Smooth muscle cell (in vitro differentiated cells): ENCODE measurements around the gene C1orf116. TPM values are rescaled to one million over a fixed set of nuclear protein-coding genes. Genes with fewer than 3 reads are reported as not detected.
"Not testable (repeated sequence)": the region's sequence is repeated elsewhere in the genome, so short reads cannot be mapped to it uniquely, and the experiment has no call there.

ENCODE experiments used
- DNase-seq: peaks from one replicate; lab custom pipeline; 2025; ENCODE audit not compliant: unreplicated experiment; lab: John Stamatoyannopoulos, UW
- H2AFZ ChIP-seq: fragments of 200-600 bp; sonication (generic); 2 replicates; pipeline ENCODE4 v1.6.0; 2016; ENCODE audit warnings: antibody characterized with exemption, low read depth, mild to moderate bottlenecking
- H3F3A ChIP-seq: fragments of 200-600 bp; sonication (generic); 2 replicates; pipeline ENCODE4 v1.6.0; 2017; ENCODE audit warnings: antibody characterized with exemption, low read depth
- H3K27ac ChIP-seq: fragments of 200-600 bp; sonication (generic); 2 replicates; pipeline ENCODE4 v1.5.1; 2016; ENCODE audit warnings: low read depth, mild to moderate bottlenecking
- H3K27me3 ChIP-seq: fragments of 200-600 bp; sonication (generic); 2 replicates; pipeline ENCODE4 v1.6.1; 2016; ENCODE audit warnings: low read depth, mild to moderate bottlenecking
- H3K36me3 ChIP-seq: fragments of 200-600 bp; sonication (generic); 2 replicates; pipeline ENCODE4 v1.5.1; 2016; ENCODE audit warnings: low read depth
- H3K4me1 ChIP-seq: fragments of 200-600 bp; sonication (generic); 2 replicates; pipeline ENCODE4 v1.5.1; 2016; ENCODE audit warnings: low read depth
- H3K4me2 ChIP-seq: fragments of 200-600 bp; sonication (generic); 2 replicates; pipeline ENCODE4 v1.6.0; 2016; ENCODE audit warnings: mild to moderate bottlenecking
- H3K4me3 ChIP-seq: fragments of 200-600 bp; sonication (generic); 2 replicates; pipeline ENCODE4 v1.5.1; 2016; ENCODE audit warnings: mild to moderate bottlenecking
- H3K79me2 ChIP-seq: fragments of 200-600 bp; sonication (generic); 2 replicates; pipeline ENCODE4 v1.6.0; 2016; ENCODE audit warnings: low read depth, mild to moderate bottlenecking
- H3K9ac ChIP-seq: fragments of 200-600 bp; sonication (generic); 2 replicates; pipeline ENCODE4 v1.6.0; 2016; ENCODE audit warnings: low read depth
- H3K9me3 ChIP-seq: fragments of 200-600 bp; sonication (generic); replicated peaks from 2 replicates; pipeline ENCODE4 v1.5.1; 2016; ENCODE audit warnings: low read depth
- H4K20me1 ChIP-seq: fragments of 200-600 bp; sonication (generic); 2 replicates; pipeline ENCODE4 v1.6.0; 2016; ENCODE audit warnings: low read depth
- CTCF ChIP-seq: fragments of 200-600 bp; sonication (generic); IDR thresholded peaks from 2 replicates; pipeline ENCODE4 v1.5.1; 2017; ENCODE audit warnings: borderline replicate concordance, mild to moderate bottlenecking, antibody characterized with exemption; ENCODE audit not compliant: insufficient read depth, poor library complexity, severe bottlenecking
- WGBS: methylation state at CpG from one replicate; pipeline ENCODE4 v1.1.7; 2016; ENCODE audit warnings: low lambda C conversion rate; 5-methylcytosine and 5-hydroxymethylcytosine counted together
- polyA plus RNA-seq: library from polyadenylated mRNA; unstranded; fragments of >200 nt; fragmentation: Nextera tagmentation; extraction: Ambion mirVana; gene quantifications from 2 replicates; pipeline ENCODE4 v1.2.1, GENCODE V29; 2016
- total RNA-seq: library from RNA; depleted of rRNA; stranded (reverse); fragments of >200 nt; gene quantifications from 2 replicates; pipeline ENCODE4 v1.2.3, GENCODE V29; 2014

C1orf116 gene
- total and polyA plus RNA-seq, 2 experiments from 2014 or later: 0.14 to 6.0 TPM

DNA sequence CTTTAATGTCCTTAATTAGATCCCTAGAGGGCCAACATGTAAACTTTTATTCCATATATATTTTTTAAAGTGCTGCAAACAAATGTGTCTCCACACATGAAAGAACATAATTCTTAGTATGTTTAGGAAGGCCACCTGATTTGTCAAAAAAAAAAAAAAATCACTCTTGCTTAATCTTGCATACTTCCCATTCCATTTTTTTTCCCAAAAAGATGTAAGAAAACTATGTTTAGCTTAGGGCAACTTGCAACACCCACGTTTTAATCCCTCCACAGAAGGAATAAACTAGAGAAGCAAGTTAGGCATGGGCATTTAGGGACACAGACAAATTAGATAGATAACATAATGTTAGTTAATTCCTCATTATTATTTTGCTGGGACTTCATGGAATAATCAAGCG, 12.9 kb upstream of the C1orf116 start:
- no peak overlapping the region for H3K4me3 ChIP-seq
- peaks cover 53% of the 10 kb centered on the region for H3K79me2 ChIP-seq
- peak overlapping the region; percentile 69 for H3K4me2 ChIP-seq
- no peak for TF ChIP-seq CTCF
- H3K9ac ChIP-seq: no peak overlapping the region
- peaks cover 50% of the 10 kb centered on the region for H4K20me1 ChIP-seq
- no peaks in the 10 kb centered on the region for H3K36me3 ChIP-seq
- H3K27me3 ChIP-seq: no peaks in the 10 kb centered on the region
- peaks cover 31% of the 10 kb centered on the region for H3K4me1 ChIP-seq
- 59% methylated on average over 2 of the region's 2 CpGs for WGBS
- H2AFZ ChIP-seq: no peak overlapping the region
- no peaks in the 10 kb centered on the region for H3K9me3 ChIP-seq
- DNase-seq: no peak
- no peak overlapping the region for H3K27ac ChIP-seq
- H3F3A ChIP-seq: peaks cover 10% of the 10 kb centered on the region

GRCh38 chr1:207041397-207041796, 8.8 kb upstream of the C1orf116 start:
- not testable (repeated sequence) for H3K27me3 ChIP-seq, H3K36me3 ChIP-seq, H3F3A ChIP-seq, H3K27ac ChIP-seq, H3K4me3 ChIP-seq, DNase-seq, H3K9ac ChIP-seq, H3K4me2 ChIP-seq, H2AFZ ChIP-seq, H3K4me1 ChIP-seq, H3K9me3 ChIP-seq
- Histone ChIP-seq H3K79me2 (peaks cover 13% of the 10 kb centered on the region), H4K20me1 (peaks cover 17% of the 10 kb centered on the region)
- WGBS: 85% methylated on average over 2 of the region's 2 CpGs

DNA sequence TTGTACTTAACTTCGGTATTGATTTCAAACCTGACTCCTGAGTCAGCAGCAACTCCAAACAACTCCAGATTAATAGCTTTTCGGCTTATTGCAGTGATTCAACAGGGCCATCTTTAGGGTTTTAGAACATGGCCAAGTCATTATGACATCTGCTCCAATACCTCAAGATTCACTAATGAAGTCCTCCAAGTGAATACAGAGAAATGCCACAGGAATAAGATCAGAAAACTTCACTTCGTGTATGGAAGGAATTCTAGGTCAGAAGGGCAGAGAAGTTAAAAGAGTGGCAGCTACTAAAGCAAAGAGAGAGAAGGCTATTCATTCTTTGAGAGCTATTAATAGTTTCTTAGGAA, 7.6 kb upstream of the C1orf116 start:
- Histone ChIP-seq H3K4me3 (no peak overlapping the region), H3F3A (peaks cover 7% of the 10 kb centered on the region), H3K4me1 (no peaks in the 10 kb centered on the region), H3K36me3 (no peaks in the 10 kb centered on the region), H3K9ac (no peak overlapping the region), H3K9me3 (no peaks in the 10 kb centered on the region), H3K27me3 (no peaks in the 10 kb centered on the region), H2AFZ (no peak overlapping the region), H3K27ac (peak overlapping the region; percentile 61), H3K4me2 (peak overlapping the region; percentile 14), H4K20me1 (peaks cover 4% of the 10 kb centered on the region), H3K79me2 (peaks cover under 1% of the 10 kb centered on the region)
- no peak for TF ChIP-seq CTCF
- WGBS: 36% methylated on average over 3 of the region's 3 CpGs
- no peak for DNase-seq

- Histone ChIP-seq H3K27me3 (no peaks in the 10 kb centered on the region), H3K4me3 (no peak overlapping the region), H3K36me3 (no peaks in the 10 kb centered on the region), H3F3A (peaks cover 7% of the 10 kb centered on the region), H3K79me2 (no peaks in the 10 kb centered on the region), H2AFZ (no peak overlapping the region), H3K9ac (no peak overlapping the region), H3K4me1 (no peaks in the 10 kb centered on the region), H3K4me2 (no peak overlapping the region), H3K9me3 (no peaks in the 10 kb centered on the region), H3K27ac (peak overlapping the region; percentile 61), H4K20me1 (no peaks in the 10 kb centered on the region)
- no peak for TF ChIP-seq CTCF
- WGBS: 99% methylated on average over 4 of the region's 4 CpGs
- no peak for DNase-seq
Observed at GRCh38 chr1:207039380-207040180, 7.0 kb upstream of the C1orf116 start.
